HepG2 (cell line): ENCODE measurements around the gene CDC42BPG. TPM values are rescaled to one million over a fixed set of nuclear protein-coding genes. Genes with fewer than 3 reads are reported as not detected.
A peak's percentile ranks its signal among the peaks of the same experiment; 100 is the strongest.

Experiments
- ATAC-seq: fragments of 200-7000 bp; cut with Tn5 transposase; 3 replicates; pipeline ENCODE4 v1.9.1; 2020; ENCODE audit warnings: mild to moderate bottlenecking, moderate library complexity
- BruUV-seq: library from RNA; stranded (reverse); fragments of 400-500 nt; replicated peaks from 2 replicates; lab custom pipeline; 2021; lab: Mats Ljungman, UMichigan
- CTCF ChIA-PET: fragments of 300-600 bp; formaldehyde crosslinking; extraction: SDS; loops from one replicate; lab custom pipeline; 2021; ENCODE audit warnings: low total read pairs, inconsistent platforms, low intra/inter-chr PET ratio; lab: Yijun Ruan, JAX
- POLR2A ChIA-PET: fragments of 350-600 bp; sonication (Branson Sonifier 250); formaldehyde crosslinking; loops from one replicate; lab custom pipeline; 2020; ENCODE audit warnings: antibody characterized with exemption, inconsistent platforms; lab: Yijun Ruan, JAX
- DNase-seq: peaks from one replicate; pipeline ENCODE4 v3.0.0-alpha.2; 2015; ENCODE audit warnings: low spot score
- FAIRE-seq: peaks from 3 replicates; lab custom pipeline; 2011; peaks lifted over from hg19 to GRCh38; lab: Jason Lieb, UNC
- H2AFZ ChIP-seq: one replicate; pipeline ENCODE4 v1.6.1; 2011; ENCODE audit warnings: low read length, inconsistent platforms
- H3K27ac ChIP-seq: fragments of 300-600 bp; 3 replicates; pipeline ENCODE4 v1.8.0; 2011; ENCODE audit warnings: mixed run types, mild to moderate bottlenecking, mixed read lengths, low read length, inconsistent platforms; ENCODE audit not compliant: insufficient read depth; ENCODE audit errors: extremely low read length
- H3K27me3 ChIP-seq, 2 experiments: fragments of 200-600 bp in 1 of 2; 2 replicates in 1 of 2; 3 replicates in 1 of 2; pipeline versions ENCODE4 v1.6.0 to v1.8.0; 2011; ENCODE audit warnings: low read length in 2 of 2, mild to moderate bottlenecking in 2 of 2, moderate library complexity in 2 of 2, inconsistent platforms in 1 of 2; ENCODE audit not compliant: insufficient read depth in 2 of 2, control insufficient read depth in 1 of 2
- H3K36me3 ChIP-seq, 2 experiments: fragments of 200-600 bp in 1 of 2; replicated peaks in 1 of 2; 2 replicates in 1 of 2; 3 replicates in 1 of 2; pipeline versions ENCODE4 v1.5.1 to v1.8.0; 2011; ENCODE audit warnings: low read length in 2 of 2, inconsistent platforms in 1 of 2; ENCODE audit not compliant: insufficient read depth in 2 of 2, control insufficient read depth in 1 of 2
- H3K4me1 ChIP-seq: 2 replicates; pipeline ENCODE4 v1.5.1; 2012; ENCODE audit warnings: low read length, inconsistent platforms; ENCODE audit not compliant: insufficient read depth
- H3K4me2 ChIP-seq: 2 replicates; pipeline ENCODE4 v1.6.0; 2011; ENCODE audit warnings: low read depth, low read length, inconsistent platforms
- H3K4me3 ChIP-seq, 3 experiments: fragments of 200-600 bp in 1 of 3; sonication (generic), shearing (Covaris generic) in 1 of 3; replicated peaks in 1 of 3; 2 replicates each; pipeline ENCODE4 v1.5.1; 2011 to 2016; ENCODE audit warnings: low read length in 3 of 3, inconsistent platforms in 2 of 3, low read depth in 2 of 3, mild to moderate bottlenecking in 2 of 3, control low read depth in 1 of 3, mixed read lengths in 1 of 3; ENCODE audit not compliant: insufficient read depth in 1 of 3
- H3K79me2 ChIP-seq: one replicate; pipeline ENCODE4 v1.6.1; 2011; ENCODE audit warnings: low read length, inconsistent platforms; ENCODE audit not compliant: insufficient read depth
- H3K9ac ChIP-seq: 2 replicates; pipeline ENCODE4 v1.6.0; 2011; ENCODE audit warnings: mild to moderate bottlenecking, low read depth, low read length, inconsistent platforms; ENCODE audit not compliant: insufficient read depth
- H3K9me3 ChIP-seq: 2 replicates; pipeline ENCODE4 v1.5.1; 2012; ENCODE audit warnings: mild to moderate bottlenecking, low read length
- H4K20me1 ChIP-seq: 2 replicates; pipeline ENCODE4 v1.6.0; 2011; ENCODE audit warnings: inconsistent platforms, mild to moderate bottlenecking, low read length, moderate library complexity; ENCODE audit not compliant: insufficient read depth
- ASH2L ChIP-seq: fragments of 300-600, 200-600 bp; sonication (generic); IDR thresholded peaks from 2 replicates; pipeline ENCODE4 v1.7.0; 2017; ENCODE audit warnings: low read depth, mild to moderate bottlenecking, moderate library complexity, mixed read lengths, low read length; ENCODE audit not compliant: insufficient read length
- GPN1 ChIP-seq: sonication (generic); formaldehyde crosslinking; IDR thresholded peaks from 2 replicates; pipeline ENCODE4 v1.5.1; 2020; ENCODE audit warnings: missing genetic modification reagents, borderline replicate concordance
- MLLT10 ChIP-seq: sonication (generic); formaldehyde crosslinking; IDR thresholded peaks from 2 replicates; pipeline ENCODE4 v1.4.0; 2020; ENCODE audit warnings: missing genetic modification reagents
- PITX1 ChIP-seq: sonication (generic); formaldehyde crosslinking; IDR thresholded peaks from 2 replicates; pipeline ENCODE4 v1.5.1; 2020; ENCODE audit warnings: mild to moderate bottlenecking, missing genetic modification reagents
- ZBED4 ChIP-seq: sonication (generic); formaldehyde crosslinking; IDR thresholded peaks from 2 replicates; pipeline ENCODE4 v1.4.0; 2020; ENCODE audit warnings: missing genetic modification reagents, borderline replicate concordance
- ZEB1 ChIP-seq: IDR thresholded peaks from 2 replicates; pipeline ENCODE4 v1.6.1; 2012; ENCODE audit warnings: mild to moderate bottlenecking, low read depth, inconsistent platforms; ENCODE audit not compliant: insufficient replicate concordance
- WGBS: methylation state at CpG from one replicate; pipeline ENCODE4 v1.1.6; 2017; ENCODE audit warnings: low lambda C conversion rate; 5-methylcytosine and 5-hydroxymethylcytosine counted together
- in situ Hi-C: cut with HindIII; loops from 2 replicates; pipeline ENCODE4 v1.10.0; 2017; ENCODE audit warnings: low pct_unique_long_range_greater_than_20kb; ENCODE audit not compliant: extremely low pct_ligation_motif_present
- intact Hi-C: fragments of 100-400 bp; cut with micrococcal nuclease; formaldehyde crosslinking; loops from one replicate; pipeline ENCODE4 v1.10.0; 2022; ENCODE audit not compliant: unreplicated experiment
- polyA plus RNA-seq, 8 experiments: library from polyadenylated mRNA; depleted of rRNA in 3 of 8; stranded (reverse) in 7 of 8; unstranded in 1 of 8; fragments of >200 nt; fragmentation: Illumina TruSeq in 4 of 8; extraction: Trizol in 4 of 8; gene quantifications; 2 replicates each; pipeline versions ENCODE4 v1.2.1 to v1.2.3, GENCODE V29; 2011 to 2016; ENCODE audit warnings: low read depth in 4 of 8, missing spikeins in 1 of 8, mixed read lengths in 1 of 8; ENCODE audit not compliant: insufficient read depth in 1 of 8
- total RNA-seq, 5 experiments: library from RNA; depleted of rRNA; stranded (reverse); fragments of >200 nt; fragmentation: Illumina TruSeq; extraction: Trizol; gene quantifications; 2 replicates each; pipeline ENCODE4 v1.2.3, GENCODE V29; 2016; ENCODE audit warnings: low read depth in 1 of 5
- TF ChIP-seq, protein P1 (sequence below), 2 experiments: sonication (generic) in 1 of 2; formaldehyde crosslinking in 1 of 2; IDR thresholded peaks; 2 replicates each; pipeline versions ENCODE4 v1.4.0 to v1.6.1; 2016 to 2020; ENCODE audit warnings: borderline replicate concordance in 1 of 2, low read depth in 1 of 2, mild to moderate bottlenecking in 1 of 2, missing genetic modification reagents in 1 of 2
- TF ChIP-seq, protein P2 (sequence below): sonication (generic); formaldehyde crosslinking; IDR thresholded peaks from 2 replicates; pipeline ENCODE4 v1.9.0; 2022; ENCODE audit warnings: missing genetic modification reagents, mild to moderate bottlenecking, borderline replicate concordance

CDC42BPG gene
- total and polyA plus RNA-seq, 2 of the 13 experiments (the other 11 are each of a cell fraction or from before 2014, with no cell fraction given) = 0.55 to 1.4 TPM

- TF ChIP-seq, protein P1, sequence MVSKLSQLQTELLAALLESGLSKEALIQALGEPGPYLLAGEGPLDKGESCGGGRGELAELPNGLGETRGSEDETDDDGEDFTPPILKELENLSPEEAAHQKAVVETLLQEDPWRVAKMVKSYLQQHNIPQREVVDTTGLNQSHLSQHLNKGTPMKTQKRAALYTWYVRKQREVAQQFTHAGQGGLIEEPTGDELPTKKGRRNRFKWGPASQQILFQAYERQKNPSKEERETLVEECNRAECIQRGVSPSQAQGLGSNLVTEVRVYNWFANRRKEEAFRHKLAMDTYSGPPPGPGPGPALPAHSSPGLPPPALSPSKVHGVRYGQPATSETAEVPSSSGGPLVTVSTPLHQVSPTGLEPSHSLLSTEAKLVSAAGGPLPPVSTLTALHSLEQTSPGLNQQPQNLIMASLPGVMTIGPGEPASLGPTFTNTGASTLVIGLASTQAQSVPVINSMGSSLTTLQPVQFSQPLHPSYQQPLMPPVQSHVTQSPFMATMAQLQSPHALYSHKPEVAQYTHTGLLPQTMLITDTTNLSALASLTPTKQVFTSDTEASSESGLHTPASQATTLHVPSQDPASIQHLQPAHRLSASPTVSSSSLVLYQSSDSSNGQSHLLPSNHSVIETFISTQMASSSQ (IDR thresholded peaks at IDR 0.05; ENCODE audit: low read depth) = no peak
- TF ChIP-seq, protein P1 (CRISPR knock-in tag; IDR thresholded peaks at IDR 0.05; ENCODE audit: borderline replicate concordance) = no peak
- no peak for TF ChIP-seq MLLT10
- no peak for TF ChIP-seq GPN1 (CRISPR knock-in tag)
These were observed 30.1 kb upstream of the CDC42BPG start (continued) for GRCh38 chr11:64874308-64875240.

- no TSS peak for BruUV-seq
- ATAC-seq (peak; percentile 26), FAIRE-seq (peak; percentile 96), DNase-seq (peak; percentile 46)
- WGBS = 7% methylated on average over 8 of the region's 8 CpGs
- Histone ChIP-seq H3K27ac (peak overlapping the region; percentile 56), H3K4me3 (peak overlapping the region in 1 of 3 experiments; percentile 51; a peak in 2 of 6 replicates), H3K9ac (no peak overlapping the region), H3K79me2 (peaks cover 67% of the 10 kb centered on the region), H3K4me1 (peaks cover 84% of the 10 kb centered on the region), H4K20me1 (no peaks in the 10 kb centered on the region; the same call in 1 of the 2 replicates), H3K9me3 (no peaks in the 10 kb centered on the region), H2AFZ (no peak overlapping the region), H3K27me3 (no peaks in the 10 kb centered on the region; a peak in 1 of 5 replicates), H3K36me3 (peaks cover 2 to 18% of the 10 kb centered on the region in 2 experiments; a peak in 2 of 5 replicates), H3K4me2 (peak overlapping the region; percentile 64)
- intact Hi-C loops (no loop called here), in situ Hi-C loops (no loop called here)
- CTCF ChIA-PET = no interaction called here
- POLR2A ChIA-PET = interaction anchor here (0.7 to 10.4 kb wide), 12 partner anchors 8 to 249 kb away, joined by 3 to 132 read pairs (median 4); partner anchors contain the start of genes FAU, MRPL49 and VPS51
- TF ChIP-seq ASH2L = peak; percentile 34
- TF ChIP-seq PITX1 (CRISPR knock-in tag) = peak; percentile 22; the same call in 1 of the 2 replicates
- peak; percentile 79 for TF ChIP-seq ZEB1
- 0 out of 2 replicates have a peak, but pooled peaks have one; percentile 3 for TF ChIP-seq ZBED4
- TF ChIP-seq, protein P2, sequence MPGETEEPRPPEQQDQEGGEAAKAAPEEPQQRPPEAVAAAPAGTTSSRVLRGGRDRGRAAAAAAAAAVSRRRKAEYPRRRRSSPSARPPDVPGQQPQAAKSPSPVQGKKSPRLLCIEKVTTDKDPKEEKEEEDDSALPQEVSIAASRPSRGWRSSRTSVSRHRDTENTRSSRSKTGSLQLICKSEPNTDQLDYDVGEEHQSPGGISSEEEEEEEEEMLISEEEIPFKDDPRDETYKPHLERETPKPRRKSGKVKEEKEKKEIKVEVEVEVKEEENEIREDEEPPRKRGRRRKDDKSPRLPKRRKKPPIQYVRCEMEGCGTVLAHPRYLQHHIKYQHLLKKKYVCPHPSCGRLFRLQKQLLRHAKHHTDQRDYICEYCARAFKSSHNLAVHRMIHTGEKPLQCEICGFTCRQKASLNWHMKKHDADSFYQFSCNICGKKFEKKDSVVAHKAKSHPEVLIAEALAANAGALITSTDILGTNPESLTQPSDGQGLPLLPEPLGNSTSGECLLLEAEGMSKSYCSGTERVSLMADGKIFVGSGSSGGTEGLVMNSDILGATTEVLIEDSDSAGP (CRISPR knock-in tag) = peak; percentile 46; the same call in 1 of the 2 replicates
These were observed 28.5 kb upstream of the CDC42BPG start for GRCh38 chr11:64872790-64873488.
